HepG2 (cell line): ENCODE measurements around the gene CHMP1A. TPM values are rescaled to one million over a fixed set of nuclear protein-coding genes. Genes with fewer than 3 reads are reported as not detected.
A peak's percentile ranks its signal among the peaks of the same experiment; 100 is the strongest.

Experiments
- EP300 ChIP-seq, 3 experiments: sonication (generic) in 1 of 3; formaldehyde crosslinking in 1 of 3; IDR thresholded peaks; 2 replicates each; pipeline versions ENCODE4 v1.5.1 to v1.6.1; 2011 to 2020; ENCODE audit warnings: low read depth in 2 of 3, low read length in 2 of 3, borderline replicate concordance in 1 of 3, improper control_type of control experiment in 1 of 3, mild to moderate bottlenecking in 1 of 3, missing genetic modification reagents in 1 of 3, moderate library complexity in 1 of 3
- FLYWCH1 ChIP-seq: sonication (generic); formaldehyde crosslinking; IDR thresholded peaks from 2 replicates; pipeline ENCODE4 v1.8.1; 2023; ENCODE audit warnings: mild to moderate bottlenecking, missing genetic modification reagents
- HOXA7 ChIP-seq: sonication (generic); formaldehyde crosslinking; IDR thresholded peaks from 2 replicates; pipeline ENCODE4 v1.8.1; 2022; ENCODE audit warnings: mild to moderate bottlenecking, missing genetic modification reagents, moderate library complexity
- MTA3 ChIP-seq: sonication (generic); formaldehyde crosslinking; IDR thresholded peaks from 2 replicates; pipeline ENCODE4 v1.4.0; 2020; ENCODE audit warnings: missing genetic modification reagents
- PTBP1 ChIP-seq: fragments of 200-400 bp; formaldehyde crosslinking; IDR thresholded peaks from 2 replicates; pipeline ENCODE4 v1.6.1; 2018; ENCODE audit warnings: low read length, low read depth; ENCODE audit not compliant: poor library complexity, severe bottlenecking
- SP140L ChIP-seq: sonication (generic); formaldehyde crosslinking; IDR thresholded peaks from 2 replicates; pipeline ENCODE4 v1.4.0; 2020; ENCODE audit warnings: missing genetic modification reagents, borderline replicate concordance
- ZNF230 ChIP-seq: sonication (generic); formaldehyde crosslinking; IDR thresholded peaks from 2 replicates; pipeline ENCODE4 v1.4.0; 2020; ENCODE audit warnings: mild to moderate bottlenecking, missing genetic modification reagents
- polyA plus RNA-seq, 8 experiments: library from polyadenylated mRNA; depleted of rRNA in 3 of 8; stranded (reverse) in 7 of 8; unstranded in 1 of 8; fragments of >200 nt; fragmentation: Illumina TruSeq in 4 of 8; extraction: Trizol in 4 of 8; gene quantifications; 2 replicates each; pipeline versions ENCODE4 v1.2.1 to v1.2.3, GENCODE V29; 2011 to 2016; ENCODE audit warnings: low read depth in 4 of 8, missing spikeins in 1 of 8, mixed read lengths in 1 of 8; ENCODE audit not compliant: insufficient read depth in 1 of 8
- total RNA-seq, 5 experiments: library from RNA; depleted of rRNA; stranded (reverse); fragments of >200 nt; fragmentation: Illumina TruSeq; extraction: Trizol; gene quantifications; 2 replicates each; pipeline ENCODE4 v1.2.3, GENCODE V29; 2016; ENCODE audit warnings: low read depth in 1 of 5
- TF ChIP-seq, protein P1 (sequence below): sonication (generic); formaldehyde crosslinking; IDR thresholded peaks from 2 replicates; pipeline ENCODE4 v1.5.0; 2020; ENCODE audit warnings: mild to moderate bottlenecking, missing genetic modification reagents, borderline replicate concordance
- TF ChIP-seq, protein P2 (sequence below): IDR thresholded peaks from 2 replicates; pipeline ENCODE4 v1.6.1; 2016

The CHMP1A gene
- total and polyA plus RNA-seq, 2 of the 13 experiments (the other 11 are each of a cell fraction or from before 2014, with no cell fraction given) = 69.4 to 73.3 TPM

DNA sequence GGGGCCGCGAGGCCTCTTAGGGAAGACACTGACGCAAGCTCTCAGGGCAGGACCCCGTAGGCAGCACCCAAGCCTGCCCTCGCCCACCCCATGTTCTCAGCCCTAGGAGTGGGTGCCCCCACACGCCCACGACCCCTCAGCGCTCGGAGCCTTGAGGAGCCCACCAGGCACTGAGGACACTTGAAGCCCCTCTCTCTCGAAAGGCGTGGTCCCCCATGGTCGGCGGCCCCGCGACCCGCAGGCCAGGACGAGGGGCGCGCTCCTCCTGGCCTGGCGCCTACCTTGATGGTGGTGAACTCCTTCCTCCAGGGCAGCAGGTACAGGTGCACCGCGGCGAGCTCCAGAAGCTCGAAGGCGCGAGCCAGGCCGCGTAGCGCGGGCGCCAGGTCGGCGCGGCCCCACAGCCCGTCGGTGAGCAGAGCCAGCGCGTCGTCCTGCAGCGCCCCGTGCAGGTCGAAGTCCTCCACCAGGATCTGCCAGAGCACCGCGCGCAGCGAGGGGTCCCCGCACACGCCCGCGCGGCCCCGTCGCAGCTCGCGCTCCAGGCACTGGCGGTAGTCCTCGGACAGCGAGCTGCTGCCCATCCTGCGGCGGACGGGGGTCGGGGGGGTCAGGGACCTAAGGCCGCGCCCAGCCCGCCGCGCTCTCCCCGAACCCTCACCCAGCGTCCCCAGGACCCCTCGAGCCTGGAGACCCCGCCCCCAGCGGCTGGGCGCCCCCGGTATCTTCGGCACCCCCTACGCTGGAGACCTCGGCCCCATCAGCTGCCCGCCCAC lies 43.3 kb upstream of the CHMP1A start (continued):
- TF ChIP-seq, protein P1, sequence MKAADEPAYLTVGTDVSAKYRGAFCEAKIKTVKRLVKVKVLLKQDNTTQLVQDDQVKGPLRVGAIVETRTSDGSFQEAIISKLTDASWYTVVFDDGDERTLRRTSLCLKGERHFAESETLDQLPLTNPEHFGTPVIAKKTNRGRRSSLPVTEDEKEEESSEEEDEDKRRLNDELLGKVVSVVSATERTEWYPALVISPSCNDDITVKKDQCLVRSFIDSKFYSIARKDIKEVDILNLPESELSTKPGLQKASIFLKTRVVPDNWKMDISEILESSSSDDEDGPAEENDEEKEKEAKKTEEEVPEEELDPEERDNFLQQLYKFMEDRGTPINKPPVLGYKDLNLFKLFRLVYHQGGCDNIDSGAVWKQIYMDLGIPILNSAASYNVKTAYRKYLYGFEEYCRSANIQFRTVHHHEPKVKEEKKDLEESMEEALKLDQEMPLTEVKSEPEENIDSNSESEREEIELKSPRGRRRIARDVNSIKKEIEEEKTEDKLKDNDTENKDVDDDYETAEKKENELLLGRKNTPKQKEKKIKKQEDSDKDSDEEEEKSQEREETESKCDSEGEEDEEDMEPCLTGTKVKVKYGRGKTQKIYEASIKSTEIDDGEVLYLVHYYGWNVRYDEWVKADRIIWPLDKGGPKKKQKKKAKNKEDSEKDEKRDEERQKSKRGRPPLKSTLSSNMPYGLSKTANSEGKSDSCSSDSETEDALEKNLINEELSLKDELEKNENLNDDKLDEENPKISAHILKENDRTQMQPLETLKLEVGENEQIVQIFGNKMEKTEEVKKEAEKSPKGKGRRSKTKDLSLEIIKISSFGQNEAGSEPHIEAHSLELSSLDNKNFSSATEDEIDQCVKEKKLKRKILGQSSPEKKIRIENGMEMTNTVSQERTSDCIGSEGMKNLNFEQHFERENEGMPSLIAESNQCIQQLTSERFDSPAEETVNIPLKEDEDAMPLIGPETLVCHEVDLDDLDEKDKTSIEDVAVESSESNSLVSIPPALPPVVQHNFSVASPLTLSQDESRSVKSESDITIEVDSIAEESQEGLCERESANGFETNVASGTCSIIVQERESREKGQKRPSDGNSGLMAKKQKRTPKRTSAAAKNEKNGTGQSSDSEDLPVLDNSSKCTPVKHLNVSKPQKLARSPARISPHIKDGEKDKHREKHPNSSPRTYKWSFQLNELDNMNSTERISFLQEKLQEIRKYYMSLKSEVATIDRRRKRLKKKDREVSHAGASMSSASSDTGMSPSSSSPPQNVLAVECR (CRISPR knock-in tag) = no peak
- peak; percentile 13; the same call in 1 of the 2 replicates for TF ChIP-seq ZNF230 (CRISPR knock-in tag)
- TF ChIP-seq HOXA7 (CRISPR knock-in tag) = no peak
- no peak for TF ChIP-seq FLYWCH1 (CRISPR knock-in tag)
- no peak for TF ChIP-seq EP300 (IDR thresholded peaks at IDR 0.05; ENCODE audit: low read depth in 2 of 2, low read length in 2 of 2)
- peak; percentile 15; the same call in 1 of the 2 replicates for TF ChIP-seq EP300 (CRISPR knock-in tag; IDR thresholded peaks at IDR 0.05; ENCODE audit: borderline replicate concordance)
- TF ChIP-seq SP140L (CRISPR knock-in tag) = no peak
- TF ChIP-seq, protein P2, sequence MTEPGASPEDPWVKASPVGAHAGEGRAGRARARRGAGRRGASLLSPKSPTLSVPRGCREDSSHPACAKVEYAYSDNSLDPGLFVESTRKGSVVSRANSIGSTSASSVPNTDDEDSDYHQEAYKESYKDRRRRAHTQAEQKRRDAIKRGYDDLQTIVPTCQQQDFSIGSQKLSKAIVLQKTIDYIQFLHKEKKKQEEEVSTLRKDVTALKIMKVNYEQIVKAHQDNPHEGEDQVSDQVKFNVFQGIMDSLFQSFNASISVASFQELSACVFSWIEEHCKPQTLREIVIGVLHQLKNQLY (CRISPR knock-in tag) = no peak
- TF ChIP-seq MTA3 (CRISPR knock-in tag) = no peak
- peak; percentile 3 for TF ChIP-seq PTBP1
